ENCODE results near the gene AMOTL1.
"Not testable (repeated sequence)": the region's sequence is repeated elsewhere in the genome, so short reads cannot be mapped to it uniquely, and the experiment has no call there.

The AMOTL1 gene

GRCh38 chr11:94793822-94794221, 25.7 kb downstream of the AMOTL1 start:
- no peak for FAIRE-seq

GRCh38 chr11:94794287-94795168, 26.4 kb downstream of the AMOTL1 start:
- no peak for FAIRE-seq

GRCh38 chr11:94795476-94796189, 27.5 kb downstream of the AMOTL1 start:
- FAIRE-seq = no peak

- no peak for FAIRE-seq
These were observed 28.0 kb downstream of the AMOTL1 start for GRCh38 chr11:94796190-94796580.

- FAIRE-seq = no peak
These were observed 28.7 kb downstream of the AMOTL1 start for GRCh38 chr11:94796863-94797262.

GRCh38 chr11:94799726-94800125, 31.6 kb downstream of the AMOTL1 start:
- FAIRE-seq = no peak

GRCh38 chr11:94800414-94800813, 32.3 kb downstream of the AMOTL1 start:
- no peak for FAIRE-seq

- FAIRE-seq = no peak
These were observed 33.8 kb downstream of the AMOTL1 start for GRCh38 chr11:94801866-94802460.

- FAIRE-seq = no peak
These were observed 34.3 kb downstream of the AMOTL1 start for GRCh38 chr11:94802501-94802900.

- no peak for FAIRE-seq
These were observed 35.3 kb downstream of the AMOTL1 start for GRCh38 chr11:94803491-94803890.

GRCh38 chr11:94804874-94805273, 36.7 kb downstream of the AMOTL1 start:
- no peak for FAIRE-seq

GRCh38 chr11:94806014-94806413, 37.9 kb downstream of the AMOTL1 start:
- no peak for FAIRE-seq

GRCh38 chr11:94806419-94806818, 38.3 kb downstream of the AMOTL1 start:
- no peak for FAIRE-seq

- FAIRE-seq = no peak
These were observed 41.1 kb downstream of the AMOTL1 start for GRCh38 chr11:94809251-94809650.

- not testable (repeated sequence) for FAIRE-seq
These were observed 44.9 kb downstream of the AMOTL1 start for GRCh38 chr11:94812724-94813720.

GRCh38 chr11:94814272-94814976, 46.3 kb downstream of the AMOTL1 start:
- FAIRE-seq = no peak

- no peak for FAIRE-seq
These were observed 47.7 kb downstream of the AMOTL1 start for GRCh38 chr11:94815705-94816344.

- no peak for FAIRE-seq
These were observed 52.3 kb downstream of the AMOTL1 start for GRCh38 chr11:94820480-94820879.

GRCh38 chr11:94821439-94821838, 53.3 kb downstream of the AMOTL1 start:
- no peak for FAIRE-seq

GRCh38 chr11:94822080-94822479, 53.9 kb downstream of the AMOTL1 start:
- no peak for FAIRE-seq

- no peak for FAIRE-seq
These were observed 55.1 kb downstream of the AMOTL1 start for GRCh38 chr11:94823102-94823732.
